PFSK-1 (cell line): ENCODE results near the gene ZAP70.

Experiments used
- FOXP2 ChIP-seq: optimal IDR thresholded peaks from 2 replicates; pipeline ENCODE3; 2011; ENCODE audit warnings: borderline replicate concordance, control low read depth, inconsistent platforms; ENCODE audit not compliant: insufficient read depth; ENCODE audit errors: extremely low read length, extremely low read depth
- POLR2AphosphoS5 ChIP-seq: IDR thresholded peaks from 2 replicates; pipeline ENCODE4 v1.6.1; 2012; ENCODE audit warnings: low read depth, mild to moderate bottlenecking, control low read depth, low read length, moderate library complexity
- SIN3A ChIP-seq: IDR thresholded peaks from 2 replicates; pipeline ENCODE4 v1.6.1; 2012; ENCODE audit warnings: mild to moderate bottlenecking, low read length, moderate library complexity, borderline replicate concordance; ENCODE audit not compliant: insufficient read depth
- TAF1 ChIP-seq: IDR thresholded peaks from 2 replicates; pipeline ENCODE4 v1.6.1; 2012; ENCODE audit warnings: low read length, control low read depth, borderline replicate concordance; ENCODE audit not compliant: insufficient read depth
- TF ChIP-seq, protein P1 (sequence below), 2 experiments: IDR thresholded peaks; 2 replicates each; pipeline versions ENCODE4 v1.6.1 to v1.8.0; 2011 to 2012; ENCODE audit warnings: low read depth in 2 of 2, low read length in 2 of 2, control low read depth in 1 of 2, inconsistent platforms in 1 of 2, mild to moderate bottlenecking in 1 of 2, moderate library complexity in 1 of 2; ENCODE audit not compliant: insufficient read depth in 1 of 2

DNA sequence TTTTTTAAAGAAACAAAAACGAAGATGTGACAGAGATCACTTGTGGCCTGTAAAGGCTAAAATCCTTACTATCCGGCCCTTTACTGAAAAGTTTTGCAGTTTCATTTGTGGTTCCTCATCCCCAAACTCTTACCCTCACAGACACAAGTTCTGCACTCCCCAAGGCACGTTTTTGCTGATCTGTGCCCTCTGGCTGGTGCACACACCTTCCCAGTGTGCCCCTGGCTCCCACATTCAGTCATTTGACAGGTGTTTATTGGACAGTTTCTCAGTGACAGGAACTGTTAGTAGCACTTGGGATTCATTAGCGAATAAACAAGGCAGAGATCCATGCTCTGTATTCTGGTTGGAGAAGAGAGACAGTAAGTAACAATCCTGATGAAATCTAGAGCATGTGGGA is 22.8 kb downstream of the ZAP70 start:
- TF ChIP-seq POLR2AphosphoS5 (no peak), TAF1 (no peak), SIN3A (no peak), FOXP2 (no peak)
- TF ChIP-seq, protein P1, sequence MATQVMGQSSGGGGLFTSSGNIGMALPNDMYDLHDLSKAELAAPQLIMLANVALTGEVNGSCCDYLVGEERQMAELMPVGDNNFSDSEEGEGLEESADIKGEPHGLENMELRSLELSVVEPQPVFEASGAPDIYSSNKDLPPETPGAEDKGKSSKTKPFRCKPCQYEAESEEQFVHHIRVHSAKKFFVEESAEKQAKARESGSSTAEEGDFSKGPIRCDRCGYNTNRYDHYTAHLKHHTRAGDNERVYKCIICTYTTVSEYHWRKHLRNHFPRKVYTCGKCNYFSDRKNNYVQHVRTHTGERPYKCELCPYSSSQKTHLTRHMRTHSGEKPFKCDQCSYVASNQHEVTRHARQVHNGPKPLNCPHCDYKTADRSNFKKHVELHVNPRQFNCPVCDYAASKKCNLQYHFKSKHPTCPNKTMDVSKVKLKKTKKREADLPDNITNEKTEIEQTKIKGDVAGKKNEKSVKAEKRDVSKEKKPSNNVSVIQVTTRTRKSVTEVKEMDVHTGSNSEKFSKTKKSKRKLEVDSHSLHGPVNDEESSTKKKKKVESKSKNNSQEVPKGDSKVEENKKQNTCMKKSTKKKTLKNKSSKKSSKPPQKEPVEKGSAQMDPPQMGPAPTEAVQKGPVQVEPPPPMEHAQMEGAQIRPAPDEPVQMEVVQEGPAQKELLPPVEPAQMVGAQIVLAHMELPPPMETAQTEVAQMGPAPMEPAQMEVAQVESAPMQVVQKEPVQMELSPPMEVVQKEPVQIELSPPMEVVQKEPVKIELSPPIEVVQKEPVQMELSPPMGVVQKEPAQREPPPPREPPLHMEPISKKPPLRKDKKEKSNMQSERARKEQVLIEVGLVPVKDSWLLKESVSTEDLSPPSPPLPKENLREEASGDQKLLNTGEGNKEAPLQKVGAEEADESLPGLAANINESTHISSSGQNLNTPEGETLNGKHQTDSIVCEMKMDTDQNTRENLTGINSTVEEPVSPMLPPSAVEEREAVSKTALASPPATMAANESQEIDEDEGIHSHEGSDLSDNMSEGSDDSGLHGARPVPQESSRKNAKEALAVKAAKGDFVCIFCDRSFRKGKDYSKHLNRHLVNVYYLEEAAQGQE (IDR thresholded peaks at IDR 0.05; ENCODE audit: insufficient read depth in 1 of 2, low read depth in 2 of 2, low read length in 2 of 2): no peak
